ENCODE measurements around the gene NIFK.
"Not testable (repeated sequence)": the region's sequence is repeated elsewhere in the genome, so short reads cannot be mapped to it uniquely, and the experiment has no call there.

Gene NIFK

GRCh38 chr2:121690572-121690971 lies 46.1 kb downstream of the NIFK start:
- DNase-seq: not testable (repeated sequence)

- DNase-seq: no peak
Measured at GRCh38 chr2:121690095-121690494, 46.6 kb downstream of the NIFK start.

GRCh38 chr2:121689356-121689755 lies 47.3 kb downstream of the NIFK start:
- no peak for DNase-seq

GRCh38 chr2:121688820-121689219 lies 47.9 kb downstream of the NIFK start:
- DNase-seq: no peak

GRCh38 chr2:121686902-121687301 lies 49.8 kb downstream of the NIFK start:
- no peak for DNase-seq

GRCh38 chr2:121686218-121686617 lies 50.5 kb downstream of the NIFK start:
- DNase-seq: no peak

- no peak for DNase-seq
Measured at GRCh38 chr2:121682396-121683298, 54.0 kb downstream of the NIFK start.

GRCh38 chr2:121677855-121678254 lies 58.8 kb downstream of the NIFK start:
- no peak for DNase-seq
